Epithelial cell of esophagus (primary cell): ENCODE data around the gene TBC1D14.

Experiments
- DNase-seq: peaks from one replicate; pipeline ENCODE4 v3.0.0; 2010; ENCODE audit warnings: low read depth
- H3K4me3 ChIP-seq: 2 replicates; pipeline ENCODE4 v1.5.1; 2011; ENCODE audit warnings: mild to moderate bottlenecking, low read length, control low read depth
- TF ChIP-seq, protein P1 (sequence below): IDR thresholded peaks from 2 replicates; pipeline ENCODE4 v1.5.1; 2011; ENCODE audit warnings: low read depth, mild to moderate bottlenecking, low read length, control low read depth, inconsistent platforms; ENCODE audit not compliant: insufficient read depth; ENCODE audit errors: missing control alignments

Gene TBC1D14

DNA sequence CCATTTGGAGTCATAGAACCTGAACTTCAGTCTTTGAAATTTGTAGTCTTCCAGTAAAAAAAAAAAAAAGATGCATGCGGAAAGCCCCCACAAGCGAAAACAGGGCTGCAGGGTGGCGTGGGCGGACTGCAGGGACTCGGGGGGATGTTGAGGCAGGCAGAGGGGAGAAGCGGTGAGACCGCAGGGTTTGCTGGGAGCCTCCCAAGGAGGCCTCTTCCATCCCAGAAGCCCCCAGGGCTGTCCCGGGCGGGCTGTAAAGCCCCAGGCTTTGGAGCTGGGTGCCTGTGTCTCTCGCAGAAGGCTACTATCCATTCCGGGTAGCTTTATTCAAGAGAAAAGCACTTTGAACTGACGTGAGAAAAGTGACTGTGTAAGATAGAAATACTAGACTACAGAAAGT, 86.9 kb downstream of the TBC1D14 start:
- H3K4me3 ChIP-seq, result no peak overlapping the region
- TF ChIP-seq, protein P1, sequence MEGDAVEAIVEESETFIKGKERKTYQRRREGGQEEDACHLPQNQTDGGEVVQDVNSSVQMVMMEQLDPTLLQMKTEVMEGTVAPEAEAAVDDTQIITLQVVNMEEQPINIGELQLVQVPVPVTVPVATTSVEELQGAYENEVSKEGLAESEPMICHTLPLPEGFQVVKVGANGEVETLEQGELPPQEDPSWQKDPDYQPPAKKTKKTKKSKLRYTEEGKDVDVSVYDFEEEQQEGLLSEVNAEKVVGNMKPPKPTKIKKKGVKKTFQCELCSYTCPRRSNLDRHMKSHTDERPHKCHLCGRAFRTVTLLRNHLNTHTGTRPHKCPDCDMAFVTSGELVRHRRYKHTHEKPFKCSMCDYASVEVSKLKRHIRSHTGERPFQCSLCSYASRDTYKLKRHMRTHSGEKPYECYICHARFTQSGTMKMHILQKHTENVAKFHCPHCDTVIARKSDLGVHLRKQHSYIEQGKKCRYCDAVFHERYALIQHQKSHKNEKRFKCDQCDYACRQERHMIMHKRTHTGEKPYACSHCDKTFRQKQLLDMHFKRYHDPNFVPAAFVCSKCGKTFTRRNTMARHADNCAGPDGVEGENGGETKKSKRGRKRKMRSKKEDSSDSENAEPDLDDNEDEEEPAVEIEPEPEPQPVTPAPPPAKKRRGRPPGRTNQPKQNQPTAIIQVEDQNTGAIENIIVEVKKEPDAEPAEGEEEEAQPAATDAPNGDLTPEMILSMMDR, result no peak
- no peak for DNase-seq

GRCh38 chr4:6999172-7000086, 89.8 kb downstream of the TBC1D14 start:
- H3K4me3 ChIP-seq, result no peak overlapping the region
- TF ChIP-seq, protein P1, result no peak
- peak; percentile 99 for DNase-seq

GRCh38 chr4:7000421-7001176, 91.0 kb downstream of the TBC1D14 start:
- TF ChIP-seq, protein P1, result no peak
- DNase-seq, result no peak
- H3K4me3 ChIP-seq, result no peak overlapping the region

DNA sequence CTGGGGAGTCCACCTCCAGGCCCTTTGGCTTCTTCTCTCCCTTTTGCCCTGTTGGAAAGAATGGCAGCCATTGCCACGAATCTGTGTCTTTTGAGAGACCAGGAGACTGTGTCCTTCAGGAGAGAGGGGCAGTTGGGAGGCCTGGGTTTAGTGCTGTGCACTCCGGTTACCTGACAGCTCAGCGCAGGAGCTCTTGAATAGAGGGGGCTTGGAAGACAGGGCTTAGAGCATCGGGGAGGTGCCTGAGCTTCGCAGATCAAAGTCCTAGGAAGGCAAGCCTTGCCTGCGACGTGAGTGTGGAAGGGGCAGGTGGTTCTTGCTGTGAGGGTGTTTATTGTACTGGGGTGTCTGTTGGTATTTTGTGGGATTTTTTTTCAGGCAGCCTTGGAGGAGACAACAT, 91.6 kb downstream of the TBC1D14 start:
- TF ChIP-seq, protein P1, result no peak
- no peak overlapping the region for H3K4me3 ChIP-seq
- DNase-seq, result no peak

DNA sequence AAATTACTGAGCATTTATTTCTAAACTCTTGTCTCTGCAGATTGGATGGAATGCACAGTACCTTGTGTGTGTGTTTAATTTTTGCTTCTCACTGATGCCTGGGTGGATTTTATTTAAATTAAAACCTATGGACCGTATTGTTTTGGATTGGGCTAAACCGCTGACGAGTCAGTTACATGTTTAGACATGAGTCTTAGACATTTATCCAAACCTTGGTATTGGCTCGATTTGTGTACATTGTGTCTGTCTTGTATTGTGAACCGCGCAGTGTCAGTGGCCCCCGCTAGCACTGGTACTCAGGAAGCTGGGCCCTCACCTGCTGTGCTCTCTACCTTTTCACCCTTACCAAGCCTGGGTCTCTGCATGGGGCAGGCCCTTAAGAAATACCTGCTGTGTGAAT, 92.7 kb downstream of the TBC1D14 start:
- H3K4me3 ChIP-seq, result no peak overlapping the region
- peak; percentile 78 for DNase-seq
- TF ChIP-seq, protein P1, result no peak

DNA sequence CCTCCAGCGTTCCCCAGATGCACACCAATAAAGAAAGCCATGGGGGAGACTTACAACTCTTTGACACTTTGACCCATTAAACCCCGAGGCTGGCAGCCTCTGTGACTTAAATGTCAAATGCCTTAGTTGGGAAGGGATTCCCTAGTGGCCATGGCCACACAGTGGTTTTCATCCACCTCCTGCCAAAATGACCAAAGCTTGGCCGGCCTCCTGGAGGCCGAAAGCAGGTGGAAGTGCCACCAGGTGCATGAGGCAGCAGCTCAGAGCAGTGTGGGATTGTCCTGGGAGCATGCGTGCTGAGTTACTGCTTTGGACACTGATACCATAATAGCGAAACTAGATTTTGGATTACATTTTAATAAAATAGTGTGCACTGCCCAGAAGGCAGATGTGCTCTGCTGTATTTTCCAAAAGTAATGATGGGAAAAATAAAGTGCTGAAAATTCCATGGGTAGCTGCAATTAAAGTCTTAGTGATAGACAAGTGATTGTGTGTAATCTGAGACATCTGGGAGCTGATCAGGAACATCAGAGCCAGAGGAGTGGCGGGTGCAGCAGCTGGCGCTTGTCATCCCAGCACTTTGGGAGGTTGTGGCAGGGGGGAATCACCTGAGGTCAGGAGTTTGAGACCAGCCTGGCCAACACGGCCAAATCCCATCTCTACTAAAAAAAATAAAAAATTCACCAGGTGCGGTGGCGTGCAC, 93.7 kb downstream of the TBC1D14 start:
- no peak for DNase-seq
- no peak overlapping the region for H3K4me3 ChIP-seq
- TF ChIP-seq, protein P1, result no peak
